CD14-positive monocyte (primary cell): Measurements from ENCODE around the gene MGARP. TPM values are rescaled to one million over a fixed set of nuclear protein-coding genes. Genes with fewer than 3 reads are reported as not detected.

ENCODE experiments used
- DNase-seq, 3 donors: peaks; one replicate each; pipeline ENCODE4 v3.0.0-alpha.2; 2011 to 2022
- H2AFZ ChIP-seq: 2 replicates; pipeline ENCODE4 v1.6.0; 2012; ENCODE audit warnings: mild to moderate bottlenecking, low read depth, low read length, inconsistent platforms; ENCODE audit not compliant: insufficient read depth, poor library complexity, severe bottlenecking
- H3K27ac ChIP-seq, 2 donors: 1 replicate in 1 of 2; 2 replicates in 1 of 2; pipeline ENCODE4 v1.5.1; 2012 to 2013; ENCODE audit warnings: low read length in 2 of 2, control low read depth in 1 of 2, inconsistent platforms in 1 of 2, low read depth in 1 of 2, mild to moderate bottlenecking in 1 of 2
- H3K27me3 ChIP-seq, 2 donors: one replicate each; pipeline versions ENCODE4 v1.6.0 to v1.6.1; 2011 to 2013; ENCODE audit warnings: low read length in 2 of 2; ENCODE audit not compliant: control insufficient read depth in 2 of 2, insufficient read depth in 2 of 2
- H3K36me3 ChIP-seq, 2 donors: replicated peaks in 1 of 2; 1 replicate in 1 of 2; 2 replicates in 1 of 2; pipeline versions ENCODE4 v1.5.1 to v1.6.1; 2012 to 2013; ENCODE audit warnings: low read length in 2 of 2, control low read depth in 1 of 2, inconsistent platforms in 1 of 2, mild to moderate bottlenecking in 1 of 2; ENCODE audit not compliant: insufficient read depth in 2 of 2, control insufficient read depth in 1 of 2
- H3K4me1 ChIP-seq, 2 donors: 1 replicate in 1 of 2; 2 replicates in 1 of 2; pipeline versions ENCODE4 v1.5.1 to v1.6.1; 2012 to 2013; ENCODE audit warnings: low read length in 2 of 2, control low read depth in 1 of 2, inconsistent platforms in 1 of 2, mild to moderate bottlenecking in 1 of 2, moderate library complexity in 1 of 2; ENCODE audit not compliant: insufficient read depth in 2 of 2, control insufficient read depth in 1 of 2
- H3K4me2 ChIP-seq: replicated peaks from 2 replicates; pipeline ENCODE3; 2012; ENCODE audit warnings: low read length, moderate library complexity, mild to moderate bottlenecking; ENCODE audit not compliant: poor library complexity, severe bottlenecking; ENCODE audit errors: extremely low read depth
- H3K4me3 ChIP-seq, 3 experiments: fragments of 200-600 bp in 1 of 3; sonication (generic) in 1 of 3; replicated peaks in 1 of 3; 1 replicate in 2 of 3; 2 replicates in 1 of 3; pipeline ENCODE4 v1.5.1; 2011 to 2013; ENCODE audit warnings: low read length in 3 of 3, mild to moderate bottlenecking in 3 of 3, control low read depth in 2 of 3, low read depth in 2 of 3, inconsistent platforms in 1 of 3, moderate library complexity in 1 of 3
- H3K79me2 ChIP-seq: 2 replicates; pipeline ENCODE4 v1.6.0; 2012; ENCODE audit warnings: mild to moderate bottlenecking, control low read depth, inconsistent platforms, low read length, moderate library complexity; ENCODE audit not compliant: insufficient read depth
- H3K9ac ChIP-seq: 2 replicates; pipeline ENCODE4 v1.6.0; 2017; ENCODE audit warnings: low read length, mild to moderate bottlenecking; ENCODE audit not compliant: insufficient read depth, poor library complexity, severe bottlenecking
- H3K9me3 ChIP-seq, 2 donors: replicated peaks in 1 of 2; 1 replicate in 1 of 2; 2 replicates in 1 of 2; pipeline versions ENCODE4 v1.5.1 to v1.6.1; 2012 to 2013; ENCODE audit warnings: low read length in 2 of 2, control low read depth in 1 of 2; ENCODE audit not compliant: control insufficient read depth in 1 of 2, insufficient read depth in 1 of 2
- H4K20me1 ChIP-seq: 2 replicates; pipeline ENCODE4 v1.6.0; 2012; ENCODE audit warnings: mild to moderate bottlenecking, low read length, control low read depth, moderate library complexity; ENCODE audit not compliant: insufficient read depth
- H3K27ac Mint-ChIP-seq, 7 donors: one replicate each; pipeline ENCODE4 v1.8.0; 2020; ENCODE audit warnings: mild to moderate bottlenecking in 7 of 7, mixed read lengths in 7 of 7, moderate library complexity in 6 of 7, inconsistent platforms in 2 of 7
- H3K27me3 Mint-ChIP-seq, 3 donors: one replicate each; pipeline ENCODE4 v1.8.0; 2021 to 2022; ENCODE audit warnings: low read depth in 3 of 3, mild to moderate bottlenecking in 3 of 3, mixed read lengths in 3 of 3, moderate library complexity in 3 of 3, inconsistent platforms in 1 of 3
- H3K36me3 Mint-ChIP-seq, 2 donors: one replicate each; pipeline ENCODE4 v1.8.0; 2020; ENCODE audit warnings: mixed read lengths in 2 of 2, inconsistent platforms in 1 of 2, mild to moderate bottlenecking in 1 of 2
- H3K4me1 Mint-ChIP-seq: one replicate; pipeline ENCODE4 v1.8.0; 2020; ENCODE audit warnings: mild to moderate bottlenecking, mixed read lengths
- H3K4me3 Mint-ChIP-seq, 2 donors: one replicate each; pipeline ENCODE4 v1.8.0; 2020; ENCODE audit warnings: mild to moderate bottlenecking in 2 of 2, mixed read lengths in 2 of 2, moderate library complexity in 1 of 2
- H3K9me3 Mint-ChIP-seq, 7 donors: one replicate each; pipeline ENCODE4 v1.8.0; 2020 to 2022; ENCODE audit warnings: mixed read lengths in 7 of 7, mild to moderate bottlenecking in 6 of 7, moderate library complexity in 6 of 7, inconsistent platforms in 2 of 7
- WGBS: methylation state at CpG from one replicate; pipeline ENCODE4 v1.1.5; 2013; ENCODE audit warnings: missing lambda C conversion rate; ENCODE audit not compliant: insufficient coverage; 5-methylcytosine and 5-hydroxymethylcytosine counted together
- intact Hi-C, 2 donors: fragments of 100-400 bp; cut with micrococcal nuclease; formaldehyde crosslinking; loops; one replicate each; pipeline versions ENCODE4 v1.15.0 to v1.15.1; 2023
- polyA plus RNA-seq, 3 donors: library from polyadenylated mRNA; depleted of rRNA in 1 of 3; unstranded in 2 of 3; stranded (reverse) in 1 of 3; fragments of 300-500 nt in 2 of 3; fragments of >200 nt in 1 of 3; fragmentation: Illumina TruSeq in 2 of 3; gene quantifications; 1 replicate in 2 of 3; 2 replicates in 1 of 3; pipeline ENCODE4 v1.2.3, GENCODE V29; 2012 to 2021
- TF ChIP-seq, protein P1 (sequence below): fragments of 200-600 bp; IDR thresholded peaks from one replicate; pipeline ENCODE4 v1.8.0; 2022; ENCODE audit warnings: antibody characterized with exemption, mild to moderate bottlenecking

The MGARP gene
- polyA plus RNA-seq, 3 donors: 0.19 TPM; not detected in 2

DNA sequence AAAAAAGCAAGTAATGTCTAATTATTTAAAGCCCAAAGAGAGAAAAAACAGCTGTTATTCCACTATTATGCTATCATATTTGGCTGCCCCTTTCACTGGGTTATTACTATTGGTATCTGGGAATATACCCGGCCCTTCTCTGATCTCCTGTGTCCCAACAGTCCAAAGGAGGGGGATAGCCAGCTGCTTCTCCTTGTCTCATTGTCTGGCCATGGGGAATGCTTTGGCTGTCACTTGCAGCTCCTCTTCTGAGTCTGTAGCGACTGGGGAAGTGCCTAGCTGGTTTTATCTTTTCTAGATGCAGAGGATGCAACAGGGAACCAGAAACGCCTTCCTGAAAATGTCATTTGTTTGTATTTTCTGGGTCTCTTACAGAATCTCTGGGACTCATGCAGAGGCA, 33.9 kb downstream of the MGARP start:
- no peaks in the 10 kb centered on the region for H3K4me1 Mint-ChIP-seq
- Histone ChIP-seq H3K4me3 (no peak overlapping the region), H3K9ac (no peak overlapping the region), H3K27ac (no peak overlapping the region), H3K36me3 (no peaks in the 10 kb centered on the region), H3K4me2 (no peak overlapping the region), H2AFZ (peak overlapping the region; percentile 47), H3K9me3 (no peaks in the 10 kb centered on the region), H4K20me1 (no peaks in the 10 kb centered on the region), H3K79me2 (no peaks in the 10 kb centered on the region), H3K4me1 (no peaks in the 10 kb centered on the region), H3K27me3 (no peaks in the 10 kb centered on the region)
- H3K4me3 Mint-ChIP-seq: no peak overlapping the region
- TF ChIP-seq, protein P1, sequence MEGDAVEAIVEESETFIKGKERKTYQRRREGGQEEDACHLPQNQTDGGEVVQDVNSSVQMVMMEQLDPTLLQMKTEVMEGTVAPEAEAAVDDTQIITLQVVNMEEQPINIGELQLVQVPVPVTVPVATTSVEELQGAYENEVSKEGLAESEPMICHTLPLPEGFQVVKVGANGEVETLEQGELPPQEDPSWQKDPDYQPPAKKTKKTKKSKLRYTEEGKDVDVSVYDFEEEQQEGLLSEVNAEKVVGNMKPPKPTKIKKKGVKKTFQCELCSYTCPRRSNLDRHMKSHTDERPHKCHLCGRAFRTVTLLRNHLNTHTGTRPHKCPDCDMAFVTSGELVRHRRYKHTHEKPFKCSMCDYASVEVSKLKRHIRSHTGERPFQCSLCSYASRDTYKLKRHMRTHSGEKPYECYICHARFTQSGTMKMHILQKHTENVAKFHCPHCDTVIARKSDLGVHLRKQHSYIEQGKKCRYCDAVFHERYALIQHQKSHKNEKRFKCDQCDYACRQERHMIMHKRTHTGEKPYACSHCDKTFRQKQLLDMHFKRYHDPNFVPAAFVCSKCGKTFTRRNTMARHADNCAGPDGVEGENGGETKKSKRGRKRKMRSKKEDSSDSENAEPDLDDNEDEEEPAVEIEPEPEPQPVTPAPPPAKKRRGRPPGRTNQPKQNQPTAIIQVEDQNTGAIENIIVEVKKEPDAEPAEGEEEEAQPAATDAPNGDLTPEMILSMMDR: no peak
- peaks cover 0 to 3% (median 0%) of the 10 kb centered on the region in 3 donors for H3K27me3 Mint-ChIP-seq
- H3K36me3 Mint-ChIP-seq: no peaks in the 10 kb centered on the region
- 88% methylated on average over 2 of the region's 3 CpGs for WGBS
- intact Hi-C loops: no loop called here
- no peaks in the 10 kb centered on the region for H3K9me3 Mint-ChIP-seq
- DNase-seq: no peak
- H3K27ac Mint-ChIP-seq: no peak overlapping the region

DNA sequence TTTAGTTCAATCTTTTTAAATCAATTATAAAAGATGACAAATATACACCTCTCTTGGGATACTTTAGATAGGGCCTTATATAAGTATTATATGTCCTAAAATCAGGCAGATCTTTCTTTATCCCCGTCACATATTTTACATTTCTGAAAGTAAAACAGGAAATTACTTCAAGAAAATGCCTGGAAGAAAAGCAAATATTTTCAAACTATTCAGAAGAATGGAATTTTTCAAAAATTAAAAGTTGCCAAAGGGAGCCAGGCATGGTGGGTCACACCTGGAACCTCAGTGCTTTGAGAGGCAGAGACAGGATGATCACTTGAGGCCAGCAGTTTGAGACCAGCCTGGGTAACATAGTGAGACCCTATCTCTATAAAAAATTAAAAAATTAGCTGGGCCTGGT, 34.4 kb downstream of the MGARP start:
- Mint-ChIP-seq H3K36me3 (no peaks in the 10 kb centered on the region), H3K4me1 (no peaks in the 10 kb centered on the region), H3K4me3 (no peak overlapping the region), H3K27me3 (peaks cover 0 to 3% (median 0%) of the 10 kb centered on the region in 3 donors), H3K9me3 (no peaks in the 10 kb centered on the region), H3K27ac (no peak overlapping the region)
- H3K4me1 ChIP-seq: no peaks in the 10 kb centered on the region
- no peak overlapping the region for H3K27ac ChIP-seq
- DNase-seq: no peak
- H2AFZ ChIP-seq: no peak overlapping the region
- no peaks in the 10 kb centered on the region for H3K27me3 ChIP-seq
- intact Hi-C loops: no loop called here
- no peak overlapping the region for H3K4me3 ChIP-seq
- H4K20me1 ChIP-seq: no peaks in the 10 kb centered on the region
- no peaks in the 10 kb centered on the region for H3K9me3 ChIP-seq
- H3K79me2 ChIP-seq: no peaks in the 10 kb centered on the region
- TF ChIP-seq, protein P1: no peak
- H3K36me3 ChIP-seq: no peaks in the 10 kb centered on the region
- WGBS: no CpG with 5 or more reads among the region's 1 CpG
- H3K4me2 ChIP-seq: no peak overlapping the region
- H3K9ac ChIP-seq: no peak overlapping the region
